Measurements from ENCODE around the gene PCSK4.

PCSK4 gene

GRCh38 chr19:1472231-1473084, 17.7 kb downstream of the PCSK4 start:
- no peak for DNase-seq (ENCODE audit: low read depth)
- H3K4me3 ChIP-seq (ENCODE audit: control insufficient read depth, low read depth, low read length): no peak overlapping the region
- TF ChIP-seq CTCF (IDR thresholded peaks at IDR 0.05; ENCODE audit: control insufficient read depth, insufficient read depth, low read depth, low read length, missing control alignments): no peak

- H3K4me3 ChIP-seq (ENCODE audit: control insufficient read depth, low read depth, low read length): no peak overlapping the region
- peak; percentile 16 for TF ChIP-seq CTCF (IDR thresholded peaks at IDR 0.05; ENCODE audit: control insufficient read depth, insufficient read depth, low read depth, low read length, missing control alignments)
- DNase-seq (ENCODE audit: low read depth): no peak
These were observed 18.5 kb downstream of the PCSK4 start for GRCh38 chr19:1471515-1472160.

DNA sequence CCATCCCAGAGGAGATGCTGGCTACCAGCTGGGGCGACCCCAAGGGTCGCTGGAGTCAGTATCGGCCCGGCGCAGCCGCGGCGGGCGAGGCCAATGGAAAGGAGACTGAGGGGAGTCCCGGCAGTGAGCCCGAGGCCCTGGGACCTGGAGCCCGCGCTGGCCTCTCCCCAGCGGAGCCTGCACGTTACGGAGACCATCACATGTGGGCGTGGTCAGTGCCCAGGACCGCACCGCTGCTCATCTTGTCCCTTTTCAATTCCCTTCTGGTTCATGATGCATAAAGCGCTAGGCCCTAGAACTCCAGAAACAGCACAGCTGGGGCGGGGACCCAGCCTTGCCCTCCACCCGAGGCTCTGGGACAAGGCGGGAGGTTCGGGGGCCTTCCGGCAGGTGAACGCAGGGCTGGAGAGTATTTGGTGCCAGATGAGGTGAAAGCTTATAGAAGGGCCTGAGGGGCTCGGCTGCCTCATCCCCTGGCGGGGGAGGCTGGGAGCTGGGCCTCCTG, 19.1 kb downstream of the PCSK4 start:
- DNase-seq (ENCODE audit: low read depth): no peak
- peak overlapping the region; percentile 40 for H3K4me3 ChIP-seq (ENCODE audit: control insufficient read depth, low read depth, low read length)

DNA sequence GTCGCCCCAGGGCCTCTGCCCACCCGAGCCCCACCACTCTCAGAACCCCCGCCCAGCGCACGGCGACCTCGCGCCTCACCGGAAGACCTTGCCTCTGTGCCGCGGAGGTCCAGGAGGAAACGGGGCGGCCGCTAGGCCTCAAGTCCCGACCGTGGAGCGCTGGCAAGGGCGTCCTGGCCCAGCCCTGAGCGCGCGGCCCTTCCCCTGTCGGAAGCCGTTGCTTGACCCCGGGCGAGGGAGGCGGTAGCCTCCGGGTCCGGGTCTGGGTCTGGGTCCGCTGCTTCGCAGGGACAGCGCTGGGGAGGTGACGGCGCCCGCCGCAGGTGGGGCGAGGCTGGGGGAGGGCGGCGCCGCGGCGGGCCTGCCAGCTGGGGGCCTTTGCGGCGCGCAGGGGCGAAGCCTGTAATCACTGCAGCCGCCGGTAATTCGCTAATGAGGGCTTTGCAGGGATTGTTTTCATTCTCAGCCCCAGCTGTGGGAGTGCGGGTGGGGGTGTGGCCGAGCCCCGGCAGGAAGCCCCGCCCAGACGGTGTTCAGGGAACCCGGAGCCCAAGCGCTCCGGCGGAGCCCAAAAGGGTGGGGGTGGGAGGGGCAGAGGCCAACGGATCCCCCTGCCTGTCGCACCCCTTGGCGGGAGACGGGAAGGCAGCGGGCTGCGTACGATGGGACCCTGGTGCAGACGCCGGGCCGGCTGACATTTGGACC, 19.7 kb downstream of the PCSK4 start:
- TF ChIP-seq CTCF (IDR thresholded peaks at IDR 0.05; ENCODE audit: control insufficient read depth, insufficient read depth, low read depth, low read length, missing control alignments): no peak
- H3K4me3 ChIP-seq (ENCODE audit: control insufficient read depth, low read depth, low read length): peak overlapping the region; percentile 40
- DNase-seq (ENCODE audit: low read depth): no peak

More for the DNA sequence above, 19.1 kb downstream of the PCSK4 start:
- TF ChIP-seq CTCF (IDR thresholded peaks at IDR 0.05; ENCODE audit: control insufficient read depth, insufficient read depth, low read depth, low read length, missing control alignments): no peak

DNA sequence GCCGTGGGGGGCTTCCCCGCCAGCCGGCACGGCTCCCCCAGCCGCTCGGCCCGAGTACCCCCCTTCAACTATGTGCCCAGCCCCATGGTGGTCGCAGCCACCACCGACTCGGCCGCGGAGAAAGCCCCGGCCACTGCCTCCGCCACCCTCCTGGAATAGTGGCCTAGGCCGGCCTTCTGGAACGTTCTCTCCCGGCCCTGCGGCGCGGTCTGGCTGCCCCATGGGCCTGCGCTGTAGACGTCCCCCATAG, 20.2 kb downstream of the PCSK4 start:
- TF ChIP-seq CTCF (IDR thresholded peaks at IDR 0.05; ENCODE audit: control insufficient read depth, insufficient read depth, low read depth, low read length, missing control alignments): no peak

DNA sequence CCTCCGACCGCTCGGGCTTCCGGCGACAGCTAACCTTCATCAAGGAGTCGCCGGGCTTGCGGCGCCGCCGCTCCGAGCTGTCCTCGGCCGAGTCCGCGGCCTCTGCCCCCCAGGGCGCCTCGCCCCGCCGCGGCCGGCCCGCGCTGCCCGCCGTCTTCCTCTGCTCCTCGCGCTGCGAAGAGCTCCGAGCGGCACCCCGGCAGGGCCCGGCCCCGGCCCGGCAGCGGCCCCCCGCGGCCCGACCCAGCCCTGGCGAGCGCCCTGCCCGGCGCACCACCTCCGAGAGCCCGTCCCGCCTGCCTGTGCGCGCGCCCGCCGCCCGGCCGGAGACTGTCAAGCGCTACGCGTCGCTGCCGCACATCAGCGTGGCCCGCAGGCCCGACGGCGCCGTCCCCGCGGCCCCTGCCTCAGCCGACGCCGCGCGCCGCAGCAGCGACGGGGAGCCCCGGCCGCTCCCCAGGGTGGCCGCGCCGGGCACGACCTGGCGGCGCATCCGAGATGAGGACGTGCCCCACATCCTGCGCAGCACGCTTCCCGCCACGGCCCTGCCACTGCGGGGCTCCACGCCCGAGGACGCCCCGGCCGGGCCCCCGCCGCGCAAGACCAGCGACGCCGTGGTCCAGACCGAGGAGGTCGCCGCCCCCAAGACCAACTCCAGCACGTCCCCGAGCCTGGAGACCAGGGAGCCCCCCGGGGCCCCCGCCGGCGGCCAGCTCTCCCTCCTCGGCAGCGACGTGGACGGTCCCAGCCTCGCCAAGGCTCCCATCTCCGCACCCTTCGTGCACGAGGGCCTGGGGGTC, 20.7 kb downstream of the PCSK4 start:
- DNase-seq (ENCODE audit: low read depth): no peak
- no peak for TF ChIP-seq CTCF (IDR thresholded peaks at IDR 0.05; ENCODE audit: control insufficient read depth, insufficient read depth, low read depth, low read length, missing control alignments)
- peak overlapping the region; percentile 40 for H3K4me3 ChIP-seq (ENCODE audit: control insufficient read depth, low read depth, low read length)

More for the DNA sequence above, 20.2 kb downstream of the PCSK4 start:
- DNase-seq (ENCODE audit: low read depth): no peak
- H3K4me3 ChIP-seq (ENCODE audit: control insufficient read depth, low read depth, low read length): peak overlapping the region; percentile 40

All from AG09309 (cell line).